Activated naive CD4-positive, alpha-beta T cell treated with anti-CD3 and anti-CD28 coated beads, Interleukin-2, amount 10 ng/mL, durations not matched to agents 7 days and 5 days (primary cell): ENCODE results near the gene CCDC88C.
A peak's percentile ranks its signal among the peaks of the same experiment; 100 is the strongest.

Experiments used
- CTCF ChIA-PET: fragments of 350-600 bp; sonication (Branson Sonifier 250); formaldehyde crosslinking; loops from one replicate; lab custom pipeline; 2021; ENCODE audit warnings: antibody characterized with exemption; lab: Charles Lee
- DNase-seq: peaks from one replicate; pipeline ENCODE4 v3.0.0-alpha.2; 2020
- H3K27ac Mint-ChIP-seq: one replicate; pipeline ENCODE4 v1.8.0; 2021; ENCODE audit warnings: mild to moderate bottlenecking, moderate library complexity, mixed read lengths
- H3K27me3 Mint-ChIP-seq: one replicate; pipeline ENCODE4 v1.8.0; 2021; ENCODE audit warnings: mild to moderate bottlenecking, mixed read lengths
- H3K36me3 Mint-ChIP-seq: one replicate; pipeline ENCODE4 v1.8.0; 2021; ENCODE audit warnings: mixed read lengths
- H3K4me1 Mint-ChIP-seq: one replicate; pipeline ENCODE4 v1.8.0; 2021; ENCODE audit warnings: mixed read lengths
- H3K4me3 Mint-ChIP-seq: one replicate; pipeline ENCODE4 v1.8.0; 2021; ENCODE audit warnings: mild to moderate bottlenecking, moderate library complexity, mixed read lengths
- H3K9me3 Mint-ChIP-seq: one replicate; pipeline ENCODE4 v1.8.0; 2021; ENCODE audit warnings: mixed read lengths

CCDC88C gene

DNA sequence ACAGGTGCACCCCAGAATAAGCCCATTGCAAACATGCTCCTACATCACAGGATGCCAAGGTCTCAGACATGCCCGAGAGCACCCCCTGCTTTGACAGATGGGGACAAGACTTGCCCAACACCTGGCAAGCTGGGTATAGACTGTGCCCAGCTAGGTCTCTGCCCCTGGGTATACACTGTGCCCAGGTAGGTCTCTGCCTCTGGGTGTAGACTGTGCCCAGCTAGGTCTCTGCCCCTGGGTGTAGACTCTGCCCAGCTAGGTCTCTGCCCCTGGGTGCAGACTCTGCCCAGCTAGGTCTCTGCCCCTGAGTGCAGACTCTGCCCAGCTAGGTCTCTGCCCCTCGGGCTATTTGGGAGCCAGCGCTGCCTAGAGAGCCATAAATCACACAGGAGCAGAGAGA is 85.9 kb downstream of the CCDC88C start:
- peaks cover 67% of the 10 kb centered on the region for H3K4me1 Mint-ChIP-seq
- CTCF ChIA-PET: interaction anchor here (0.9 to 2.1 kb wide), 3 partner anchors 8 to 86 kb away, joined by 3 to 10 read pairs (median 3); partner anchors contain the start of gene CCDC88C
- H3K27ac Mint-ChIP-seq: peak overlapping the region; percentile 89
- H3K4me3 Mint-ChIP-seq: no peak overlapping the region
- no peaks in the 10 kb centered on the region for H3K9me3 Mint-ChIP-seq
- H3K27me3 Mint-ChIP-seq: no peaks in the 10 kb centered on the region
- no peak for DNase-seq
- peaks cover 61% of the 10 kb centered on the region for H3K36me3 Mint-ChIP-seq

DNA sequence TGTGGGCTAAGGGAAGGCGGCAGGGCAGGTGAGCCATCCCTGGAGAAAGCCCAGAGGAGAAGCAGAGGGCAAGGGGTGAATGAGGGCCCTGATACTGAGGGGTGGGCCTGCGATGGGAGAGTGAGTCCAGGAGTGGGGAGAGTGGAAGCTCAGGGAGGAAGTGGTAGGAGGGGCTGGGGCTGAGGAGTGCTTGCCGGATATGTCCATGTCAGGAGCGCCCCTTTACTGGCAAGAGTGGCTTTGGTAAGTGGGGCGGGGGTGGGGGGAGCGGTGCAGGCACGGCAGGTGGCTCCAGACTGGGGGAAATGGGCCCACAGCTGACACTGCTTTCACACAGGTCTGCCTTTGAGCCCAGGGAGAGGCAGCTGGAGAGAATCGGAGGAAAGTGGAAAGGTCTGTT is 86.8 kb downstream of the CCDC88C start:
- Mint-ChIP-seq H3K27me3 (no peaks in the 10 kb centered on the region), H3K9me3 (no peaks in the 10 kb centered on the region), H3K27ac (peak overlapping the region; percentile 89), H3K36me3 (peaks cover 66% of the 10 kb centered on the region), H3K4me1 (peaks cover 76% of the 10 kb centered on the region), H3K4me3 (no peak overlapping the region)
- CTCF ChIA-PET: interaction anchor here (0.9 to 1.6 kb wide), 2 partner anchors 15 to 87 kb away, joined by 3 read pairs; partner anchors contain the start of gene CCDC88C
- DNase-seq: peak; percentile 46

DNA sequence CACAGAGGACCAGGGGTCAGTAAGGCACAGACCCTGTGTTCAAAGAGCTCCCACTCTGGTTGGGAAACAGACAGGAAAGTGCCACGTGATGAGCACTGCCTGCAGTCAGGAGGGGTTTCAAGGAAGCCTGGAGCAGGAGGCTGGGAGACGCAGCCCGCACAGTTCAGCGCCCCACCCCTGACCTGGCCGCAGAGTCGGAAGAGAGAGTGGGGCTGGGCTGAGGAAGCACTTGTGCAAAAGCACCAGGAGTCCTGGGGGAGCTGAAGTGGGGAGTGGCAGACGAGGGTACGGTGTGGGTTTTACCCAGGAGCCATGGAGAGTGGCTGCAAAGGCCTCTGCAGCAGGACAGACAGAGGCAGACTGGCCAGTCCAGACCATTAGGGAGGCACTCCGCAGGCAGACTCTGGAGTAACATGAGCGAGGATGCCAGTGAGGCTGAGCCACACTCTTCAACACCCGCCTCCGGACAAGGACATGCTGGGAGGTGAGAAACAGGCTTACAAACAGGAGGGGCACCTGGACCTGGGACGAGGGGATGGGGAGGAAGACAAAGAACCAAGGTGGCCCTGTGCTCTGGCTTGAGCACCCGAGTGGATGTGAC is 87.4 kb downstream of the CCDC88C start:
- Mint-ChIP-seq H3K4me3 (no peak overlapping the region), H3K4me1 (peaks cover 79% of the 10 kb centered on the region), H3K27me3 (no peaks in the 10 kb centered on the region), H3K36me3 (peaks cover 66% of the 10 kb centered on the region), H3K27ac (peak overlapping the region; percentile 80), H3K9me3 (no peaks in the 10 kb centered on the region)
- CTCF ChIA-PET: interaction anchor here (0.7 kb wide), 1 partner anchor 12 kb away, joined by 3 read pairs; no protein-coding TSS in a partner anchor
- no peak for DNase-seq

DNA sequence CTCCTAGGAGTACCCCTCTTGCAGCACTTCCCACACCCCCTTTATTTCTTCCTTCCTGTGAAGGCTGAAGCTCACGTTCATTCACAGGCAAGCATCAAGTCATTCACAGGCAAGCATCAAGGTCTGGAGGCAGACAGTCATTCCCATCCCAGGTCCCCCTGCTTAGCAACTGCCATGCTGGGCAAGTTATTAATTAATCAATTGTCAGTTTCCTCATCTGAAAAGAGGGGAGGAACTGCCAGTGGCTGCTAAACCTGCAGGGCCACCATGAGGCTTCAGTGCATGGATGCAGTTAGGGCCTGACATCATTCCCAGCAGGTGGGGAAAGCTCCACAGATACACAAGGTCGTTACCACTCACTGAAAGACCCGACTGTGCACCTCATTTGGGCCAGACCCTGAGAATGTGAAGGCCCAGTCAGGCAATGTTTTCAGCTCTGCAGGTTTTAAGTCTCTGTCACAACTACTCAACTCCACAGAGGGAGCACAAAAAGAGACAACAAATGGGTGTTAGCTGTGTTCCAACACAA is 88.1 kb downstream of the CCDC88C start:
- no peak for DNase-seq
- H3K4me1 Mint-ChIP-seq: peaks cover 85% of the 10 kb centered on the region

DNA sequence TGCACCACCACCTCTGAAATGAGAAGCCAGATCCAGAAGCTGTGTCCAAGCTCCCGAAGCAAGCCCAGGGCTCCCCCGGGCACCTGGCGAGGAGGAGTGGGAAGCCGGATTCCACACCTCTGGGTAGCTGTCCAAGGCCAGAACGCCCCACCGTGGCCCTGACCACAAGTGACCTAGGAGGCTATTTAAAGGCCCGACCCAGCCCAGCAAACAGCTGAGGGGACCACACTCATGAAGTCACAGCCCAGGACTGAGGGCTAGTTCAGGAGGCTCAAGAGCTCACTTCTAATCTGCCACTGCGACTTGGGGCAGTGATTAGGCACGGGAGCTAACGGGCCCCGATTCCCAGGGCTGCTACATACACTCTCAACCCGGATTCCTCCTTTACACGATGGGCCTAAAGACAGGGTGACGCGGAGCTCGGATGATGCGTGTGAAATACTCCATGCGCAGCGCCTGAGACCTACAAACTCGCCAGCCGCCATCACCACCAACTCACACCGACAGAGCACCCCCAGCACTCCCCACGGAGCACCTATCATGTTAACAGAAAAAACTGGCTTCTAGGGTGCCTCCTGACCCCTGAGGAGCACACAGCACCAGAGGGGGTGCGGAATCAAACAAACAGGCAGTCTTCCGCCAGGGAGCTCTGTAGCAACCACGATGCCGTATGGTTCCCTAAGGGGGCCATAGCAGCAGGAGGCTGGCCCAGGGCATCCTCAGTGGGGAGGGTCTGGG is 89.1 kb downstream of the CCDC88C start:
- Mint-ChIP-seq H3K36me3 (peaks cover 68% of the 10 kb centered on the region), H3K4me3 (no peak overlapping the region)
- CTCF ChIA-PET: interaction anchor here (0.9 to 1.4 kb wide), 2 partner anchors 21 to 92 kb away, joined by 3 to 4 read pairs; no protein-coding TSS in a partner anchor

More for the DNA sequence above, 88.1 kb downstream of the CCDC88C start:
- H3K27me3 Mint-ChIP-seq: no peaks in the 10 kb centered on the region
- H3K4me3 Mint-ChIP-seq: no peak overlapping the region
- CTCF ChIA-PET: interaction anchor here (0.6 to 0.7 kb wide), 2 partner anchors 12 to 116 kb away, joined by 3 read pairs; no protein-coding TSS in a partner anchor
- peak overlapping the region; percentile 72 for H3K27ac Mint-ChIP-seq
- H3K9me3 Mint-ChIP-seq: no peaks in the 10 kb centered on the region
- peaks cover 69% of the 10 kb centered on the region for H3K36me3 Mint-ChIP-seq

DNA sequence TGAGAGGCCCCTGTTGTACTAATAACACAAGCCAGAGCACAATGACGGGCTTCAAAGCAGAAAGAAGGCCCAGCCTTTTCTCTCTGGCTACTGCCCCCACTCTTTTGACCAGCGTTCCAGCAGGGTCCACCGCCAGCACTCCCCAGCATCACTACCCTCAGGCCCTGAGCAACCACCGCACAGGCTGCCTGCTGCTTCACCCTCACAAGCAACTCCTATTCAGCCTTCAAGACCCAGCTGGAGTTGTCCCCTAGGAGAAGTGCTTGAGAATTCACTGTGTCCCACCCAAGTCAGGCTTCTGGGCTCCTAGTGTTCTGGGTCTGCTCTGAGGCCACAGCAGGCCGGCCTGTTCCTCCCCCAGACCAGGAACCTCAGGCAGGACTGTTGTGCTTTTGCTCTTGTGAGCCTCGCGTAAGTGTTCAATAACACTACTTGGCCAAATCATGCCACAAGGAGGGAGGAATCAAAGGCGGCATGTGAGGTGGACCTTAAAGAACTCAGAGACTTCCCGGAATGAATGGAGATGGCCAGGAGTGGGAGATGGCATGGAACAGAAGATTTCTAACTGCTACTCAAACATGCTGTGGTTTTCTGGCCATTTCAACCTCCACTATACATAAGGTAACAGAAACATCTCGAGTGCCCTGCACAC is 89.8 kb downstream of the CCDC88C start:
- Mint-ChIP-seq H3K9me3 (no peaks in the 10 kb centered on the region), H3K4me1 (peaks cover 90% of the 10 kb centered on the region), H3K4me3 (no peak overlapping the region), H3K27me3 (no peaks in the 10 kb centered on the region), H3K36me3 (peaks cover 67% of the 10 kb centered on the region), H3K27ac (peak overlapping the region; percentile 42)
- CTCF ChIA-PET: interaction anchor here (1.2 to 5.2 kb wide), 3 partner anchors 13 to 93 kb away, joined by 3 to 85 read pairs (median 4); partner anchors contain the start of gene CCDC88C
- DNase-seq: no peak

More for the DNA sequence above, 89.1 kb downstream of the CCDC88C start:
- Mint-ChIP-seq H3K27me3 (no peaks in the 10 kb centered on the region), H3K27ac (no peak overlapping the region), H3K4me1 (peaks cover 90% of the 10 kb centered on the region), H3K9me3 (no peaks in the 10 kb centered on the region)
- no peak for DNase-seq

DNA sequence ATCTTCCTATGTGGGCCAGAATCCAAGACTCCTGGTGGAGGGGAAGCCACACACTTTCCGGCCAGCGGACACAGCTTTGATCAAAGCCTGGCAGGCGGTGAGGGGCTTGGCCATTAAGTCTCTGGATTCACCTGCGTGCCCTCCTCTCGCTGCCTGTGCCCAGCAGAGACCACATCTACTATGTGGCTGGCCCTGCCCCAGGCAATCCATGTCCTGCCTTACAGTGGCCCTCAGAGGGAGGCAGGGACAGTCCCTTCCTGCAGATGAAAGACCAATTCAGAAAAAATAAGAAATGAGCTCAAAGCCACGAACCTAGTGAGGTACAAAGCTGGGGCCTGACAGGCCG is 90.4 kb downstream of the CCDC88C start:
- H3K27me3 Mint-ChIP-seq: no peaks in the 10 kb centered on the region
- DNase-seq: no peak
- H3K36me3 Mint-ChIP-seq: peaks cover 63% of the 10 kb centered on the region
- H3K9me3 Mint-ChIP-seq: no peaks in the 10 kb centered on the region
- peaks cover 90% of the 10 kb centered on the region for H3K4me1 Mint-ChIP-seq
- H3K4me3 Mint-ChIP-seq: no peak overlapping the region
- peak overlapping the region; percentile 79 for H3K27ac Mint-ChIP-seq
- CTCF ChIA-PET: interaction anchor here (1.2 to 5.2 kb wide), 2 partner anchors 13 to 90 kb away, joined by 3 to 85 read pairs; partner anchors contain the start of gene CCDC88C

DNA sequence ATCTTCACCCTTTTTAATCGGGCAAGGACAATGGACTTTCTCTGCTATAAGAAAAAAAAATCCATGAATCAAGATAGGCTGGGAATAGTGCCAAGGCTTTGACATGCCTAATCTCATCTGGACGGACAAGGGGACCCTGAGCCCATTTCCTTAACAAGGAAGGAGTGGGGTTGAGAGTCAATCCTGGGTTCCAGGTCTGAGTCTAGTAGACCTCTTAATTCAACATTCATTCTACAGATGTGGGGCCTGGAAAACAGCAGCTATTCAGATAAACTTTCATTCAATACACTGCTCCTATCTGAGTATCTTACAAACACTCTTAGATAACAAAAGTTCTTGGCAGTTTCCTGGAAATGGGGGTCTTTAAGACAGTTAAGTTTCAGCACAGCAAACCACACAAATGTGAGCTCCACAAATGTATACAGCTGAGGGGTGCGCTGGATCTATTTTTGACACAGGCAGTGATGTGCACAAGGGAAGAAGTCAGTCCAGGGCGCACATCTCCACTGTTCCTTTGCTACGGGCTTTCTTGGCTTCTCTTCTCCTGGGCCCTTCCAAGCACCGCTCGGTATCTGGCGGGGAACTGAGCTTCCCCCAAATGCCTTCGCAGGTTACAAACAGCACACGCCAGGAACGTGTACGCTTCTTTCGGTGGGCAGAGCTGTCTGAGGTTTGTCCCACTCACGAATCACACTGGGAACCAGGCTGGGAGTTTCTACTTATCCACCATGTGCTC is 90.9 kb downstream of the CCDC88C start:
- Mint-ChIP-seq H3K4me1 (peaks cover 88% of the 10 kb centered on the region), H3K27ac (peak overlapping the region; percentile 72), H3K27me3 (no peaks in the 10 kb centered on the region), H3K4me3 (no peak overlapping the region), H3K9me3 (no peaks in the 10 kb centered on the region), H3K36me3 (peaks cover 64% of the 10 kb centered on the region)
- DNase-seq: no peak
- CTCF ChIA-PET: interaction anchor here (0.5 to 5.2 kb wide), 3 partner anchors 14 to 270 kb away, joined by 3 to 85 read pairs (median 6); partner anchors contain the start of gene CCDC88C

DNA sequence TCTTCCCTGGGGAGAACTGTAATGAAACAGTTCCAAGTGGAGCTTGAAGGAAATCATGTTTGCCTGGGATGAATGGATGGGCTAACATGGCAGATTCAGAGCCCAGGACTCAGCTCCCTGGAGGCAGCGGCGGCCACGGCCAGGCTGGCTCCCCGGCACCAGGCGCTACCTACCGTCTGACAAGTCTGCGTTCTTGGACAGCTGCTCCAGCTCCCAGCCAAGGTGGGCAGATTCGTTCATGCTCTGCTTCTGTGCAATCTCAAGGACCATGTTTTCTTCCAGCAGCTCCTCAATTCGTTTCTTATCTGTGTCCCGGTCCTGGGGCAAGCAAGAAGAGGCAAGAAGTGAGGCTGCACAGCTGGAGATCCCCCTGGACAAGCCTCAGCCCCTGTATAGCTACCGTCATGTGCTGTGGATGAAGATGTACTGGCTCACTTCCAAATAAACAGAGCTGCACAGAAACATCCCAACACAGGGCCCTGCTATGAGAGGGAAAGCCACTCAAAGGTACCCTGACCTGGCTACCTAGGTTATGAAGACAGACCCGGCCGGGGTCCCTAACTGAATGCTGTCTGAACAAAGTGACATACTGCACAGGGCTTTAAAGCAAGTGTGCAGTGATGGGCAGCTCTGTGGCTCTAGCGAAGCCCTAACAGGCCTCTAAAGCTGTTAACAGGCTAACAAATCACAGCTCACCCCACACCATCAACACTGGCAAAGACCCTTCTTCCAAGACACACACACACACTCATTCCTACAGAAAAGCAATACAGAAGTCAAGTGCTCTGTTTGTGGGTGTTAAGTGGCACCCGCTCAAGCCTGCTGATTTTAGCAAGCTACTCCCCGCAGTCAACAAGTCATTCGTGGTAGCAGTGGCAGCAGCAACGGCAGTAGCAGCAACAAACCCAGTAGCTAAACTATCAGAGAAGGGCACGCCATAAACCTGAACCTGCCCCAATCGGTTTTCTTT is 92.7 kb downstream of the CCDC88C start:
- no peaks in the 10 kb centered on the region for H3K27me3 Mint-ChIP-seq
- peaks cover 77% of the 10 kb centered on the region for H3K4me1 Mint-ChIP-seq
- no peak for DNase-seq
- peak overlapping the region; percentile 97 for H3K27ac Mint-ChIP-seq
- CTCF ChIA-PET: interaction anchor here (0.9 to 5.2 kb wide), 11 partner anchors 7 to 102 kb away, joined by 3 to 85 read pairs (median 7); partner anchors contain the start of gene CCDC88C
- H3K9me3 Mint-ChIP-seq: no peaks in the 10 kb centered on the region
- H3K4me3 Mint-ChIP-seq: peak overlapping the region; percentile 61
- peaks cover 66% of the 10 kb centered on the region for H3K36me3 Mint-ChIP-seq

DNA sequence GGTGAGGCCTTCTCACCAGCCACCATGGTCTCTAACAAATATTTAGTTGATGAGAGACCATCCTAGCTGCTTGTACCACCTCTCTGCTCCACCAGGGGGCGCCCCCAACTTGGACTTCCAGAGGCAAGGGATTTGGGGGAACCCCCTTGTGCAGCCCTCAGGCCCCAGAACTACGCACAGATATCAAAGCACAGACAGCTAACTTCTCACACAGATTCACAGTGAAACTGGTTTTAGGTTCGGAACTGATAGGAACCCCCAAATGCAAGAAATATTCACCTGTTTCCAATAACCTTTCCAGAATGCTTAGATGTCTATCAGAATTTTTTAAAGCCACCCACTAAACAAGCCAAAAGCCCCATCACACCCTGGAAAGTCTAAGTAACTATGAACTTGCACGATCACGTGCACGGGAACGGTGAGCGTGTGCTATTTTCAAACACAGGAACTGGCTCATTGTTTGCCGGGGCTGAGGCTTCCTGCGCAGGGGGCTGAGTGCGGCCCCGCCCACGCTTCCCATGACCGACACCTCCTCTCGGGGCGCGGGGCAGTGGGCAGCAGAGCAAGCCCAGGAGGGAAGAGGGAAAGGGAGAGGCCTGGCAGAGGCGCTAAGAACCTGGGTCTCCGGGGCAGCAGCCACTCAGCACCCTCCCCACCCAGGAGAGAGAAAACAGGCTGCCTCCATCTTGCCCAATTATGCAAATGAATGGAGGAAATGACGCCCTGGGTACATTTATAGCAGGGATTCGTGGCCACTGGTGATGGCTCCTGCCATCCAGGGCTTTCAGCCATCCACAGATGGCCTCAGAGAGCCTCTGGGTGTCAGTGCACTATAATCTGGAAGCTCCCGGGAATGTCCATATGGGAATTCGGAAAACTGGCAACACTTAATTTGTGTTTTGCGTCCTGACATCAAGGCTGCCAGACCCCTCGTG is 93.7 kb downstream of the CCDC88C start:
- Mint-ChIP-seq H3K4me1 (peaks cover 77% of the 10 kb centered on the region), H3K27me3 (no peaks in the 10 kb centered on the region), H3K4me3 (peak overlapping the region; percentile 61), H3K36me3 (peaks cover 72% of the 10 kb centered on the region), H3K27ac (peak overlapping the region; percentile 97), H3K9me3 (no peaks in the 10 kb centered on the region)
- CTCF ChIA-PET: interaction anchor here (0.6 to 5.2 kb wide), 30 partner anchors 8 to 697 kb away, joined by 3 to 85 read pairs (median 6); partner anchors contain the start of gene CCDC88C
- DNase-seq: peak; percentile 94

DNA sequence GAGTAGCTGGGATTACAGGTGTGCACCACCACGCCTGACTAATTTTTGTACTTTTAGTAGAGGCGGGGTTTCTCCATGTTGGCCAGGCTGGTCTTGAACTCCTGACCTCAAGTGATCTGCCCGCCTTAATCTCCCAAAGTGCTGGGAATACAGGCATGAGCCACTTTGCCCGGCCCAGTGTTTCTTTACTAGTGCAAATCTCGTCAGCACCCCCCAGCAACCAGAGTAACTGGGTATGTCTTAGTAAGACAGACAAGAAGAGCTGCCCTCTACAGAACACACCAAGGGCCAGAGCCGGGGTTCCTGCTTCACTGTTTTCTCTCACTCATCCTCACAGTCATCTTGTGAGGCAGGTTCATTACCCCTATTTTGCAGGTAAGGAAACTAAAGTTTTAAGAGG is 94.6 kb downstream of the CCDC88C start:
- H3K4me1 Mint-ChIP-seq: peaks cover 85% of the 10 kb centered on the region
- H3K27me3 Mint-ChIP-seq: no peaks in the 10 kb centered on the region
- H3K36me3 Mint-ChIP-seq: peaks cover 74% of the 10 kb centered on the region
- no peak for DNase-seq
- CTCF ChIA-PET: interaction anchor here (0.6 to 5.2 kb wide), 26 partner anchors 9 to 698 kb away, joined by 3 to 85 read pairs (median 6); partner anchors contain the start of gene CCDC88C
- H3K4me3 Mint-ChIP-seq: no peak overlapping the region
- H3K27ac Mint-ChIP-seq: peak overlapping the region; percentile 97
- H3K9me3 Mint-ChIP-seq: no peaks in the 10 kb centered on the region
